ENCODE measurements around the gene PPIL1. TPM values are rescaled to one million over a fixed set of nuclear protein-coding genes. Genes with fewer than 3 reads are reported as not detected.

PPIL1 gene
- total RNA-seq, 1 donor from 2014 or later: 34.7 TPM

DNA sequence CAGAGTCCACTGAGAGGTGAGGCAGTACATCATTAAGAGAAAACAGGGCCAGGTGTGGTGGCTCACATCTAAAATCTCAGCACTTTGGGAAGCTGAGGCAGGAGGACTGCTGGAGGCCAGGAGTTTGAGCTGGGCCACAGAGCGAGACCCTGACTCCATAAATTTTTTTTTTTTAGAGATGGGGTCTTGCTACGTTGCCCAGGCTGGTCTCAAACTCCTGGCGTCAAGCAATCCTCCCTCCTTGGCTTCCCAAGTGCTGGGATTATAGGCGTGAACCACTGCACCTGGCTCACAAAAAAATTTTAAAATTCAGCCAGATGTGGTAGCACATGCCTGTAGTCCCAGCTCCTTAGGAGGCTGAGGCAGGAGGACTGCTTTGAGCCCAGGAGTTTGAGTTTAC is 17.3 kb downstream of the PPIL1 start:
- intact Hi-C loops (cut with micrococcal nuclease): no loop called here

DNA sequence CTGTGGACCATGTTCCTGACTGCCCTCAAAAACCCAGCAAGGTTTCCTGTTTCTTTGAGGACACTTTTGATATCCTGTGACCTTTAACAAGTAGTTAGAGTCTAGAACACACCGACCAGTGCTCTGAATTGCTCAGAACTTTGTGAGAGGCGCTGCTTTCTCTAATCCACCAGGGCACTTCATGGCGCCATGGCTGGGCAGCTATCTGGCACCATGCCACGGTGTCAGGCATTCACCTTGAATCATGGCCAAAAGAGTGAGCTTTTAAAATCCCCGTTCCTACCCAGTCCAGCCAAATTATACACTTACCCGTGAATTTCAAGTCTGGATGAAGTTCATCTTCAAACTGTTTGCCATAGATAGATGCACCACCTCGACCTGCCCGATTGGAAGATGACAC is 18.3 kb downstream of the PPIL1 start:
- intact Hi-C loops (cut with micrococcal nuclease): no loop called here

DNA sequence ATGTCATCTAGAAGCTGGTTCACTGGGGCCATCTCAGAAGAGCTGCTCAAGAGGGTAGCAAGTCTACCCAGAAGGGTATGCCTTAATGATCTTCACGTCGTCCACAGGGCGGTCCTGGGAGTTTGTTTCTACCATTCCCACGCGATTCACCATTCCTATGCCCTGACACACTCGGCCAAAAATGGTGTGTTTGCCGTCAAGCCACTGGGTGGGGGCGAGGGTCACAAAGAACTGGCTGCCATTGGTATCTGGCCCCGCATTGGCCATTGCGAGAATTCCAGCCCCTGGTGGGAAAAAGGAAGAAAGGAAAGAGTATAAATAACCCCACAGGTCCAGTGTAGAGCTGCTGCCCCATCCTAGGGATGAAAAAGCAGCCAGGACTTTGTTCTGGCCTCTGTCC is 18.9 kb downstream of the PPIL1 start:
- intact Hi-C loops (cut with micrococcal nuclease): no loop called here

DNA sequence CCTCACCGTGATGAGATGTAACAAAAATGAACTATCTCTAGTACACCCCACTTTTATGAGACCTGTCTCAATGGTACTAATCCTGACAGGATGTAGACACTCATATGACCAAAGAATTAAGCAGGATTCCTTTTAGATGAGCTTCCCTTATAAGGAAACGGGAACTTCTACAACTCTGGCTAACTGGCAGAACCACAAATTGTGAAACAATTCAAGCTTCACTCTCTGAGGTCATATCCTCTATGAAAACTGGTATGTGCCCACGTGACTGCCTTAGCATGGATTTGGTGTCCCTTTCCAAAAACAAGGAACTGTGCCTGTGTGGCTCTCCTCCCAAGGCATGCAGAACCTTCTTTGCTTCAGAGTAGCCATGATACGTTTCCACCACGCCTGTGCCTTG is 21.3 kb downstream of the PPIL1 start:
- intact Hi-C loops (cut with micrococcal nuclease): no loop called here

DNA sequence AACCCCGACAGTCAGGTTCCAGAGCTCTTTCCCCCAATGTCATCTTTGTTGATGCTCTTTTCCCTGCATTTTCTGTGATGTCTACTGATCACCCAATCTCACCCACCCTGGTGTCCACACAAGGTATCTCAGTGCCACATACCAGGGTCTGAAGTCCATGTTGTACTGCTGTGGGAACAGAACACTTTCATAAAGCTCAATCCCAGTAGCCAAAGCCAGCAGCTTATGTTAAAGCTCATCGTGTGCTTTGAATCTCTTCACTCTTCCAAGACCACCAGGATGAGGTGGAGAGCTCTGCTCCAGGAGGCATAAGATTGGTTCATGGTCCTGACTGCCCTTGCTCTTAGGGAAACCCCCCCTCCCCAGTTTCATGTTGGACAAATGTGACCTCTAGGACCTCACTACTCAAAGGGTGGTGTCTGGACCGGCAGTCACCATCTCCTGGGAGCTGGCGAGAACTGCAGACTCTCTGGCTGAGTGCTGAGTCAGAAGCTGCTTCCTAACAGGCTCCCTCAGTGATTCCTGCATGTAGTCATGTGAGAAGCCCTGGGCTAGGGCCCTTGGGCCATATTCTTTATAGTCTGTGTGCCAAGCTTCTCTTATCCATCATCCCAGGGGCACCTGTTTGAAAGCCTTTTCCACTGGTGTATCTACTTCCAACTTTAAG is 22.0 kb downstream of the PPIL1 start:
- intact Hi-C loops (cut with micrococcal nuclease): no loop called here

DNA sequence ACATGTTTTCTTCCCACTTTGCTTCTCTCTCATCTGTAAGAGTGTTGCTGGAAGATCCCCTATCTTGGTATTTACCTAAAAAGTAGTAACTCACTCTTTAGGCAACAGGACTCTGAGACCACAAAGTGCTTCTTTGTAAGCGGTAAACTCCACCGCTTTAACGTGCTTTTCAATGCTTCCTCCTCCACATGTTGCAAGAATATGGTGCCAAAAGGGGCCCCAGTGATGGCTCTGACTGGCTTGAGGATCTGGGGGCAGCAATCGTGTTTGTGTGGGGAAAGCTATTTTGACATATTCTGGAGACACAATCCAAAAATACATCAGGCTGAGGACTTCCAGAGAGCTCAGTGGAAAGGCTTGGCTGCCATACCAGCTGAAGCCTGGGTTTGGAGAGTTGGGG is 23.0 kb downstream of the PPIL1 start:
- intact Hi-C loops (cut with micrococcal nuclease): loop anchor here (1.0 to 2.0 kb wide), 5 partner anchors 24 to 236 kb away; no protein-coding TSS in a partner anchor

DNA sequence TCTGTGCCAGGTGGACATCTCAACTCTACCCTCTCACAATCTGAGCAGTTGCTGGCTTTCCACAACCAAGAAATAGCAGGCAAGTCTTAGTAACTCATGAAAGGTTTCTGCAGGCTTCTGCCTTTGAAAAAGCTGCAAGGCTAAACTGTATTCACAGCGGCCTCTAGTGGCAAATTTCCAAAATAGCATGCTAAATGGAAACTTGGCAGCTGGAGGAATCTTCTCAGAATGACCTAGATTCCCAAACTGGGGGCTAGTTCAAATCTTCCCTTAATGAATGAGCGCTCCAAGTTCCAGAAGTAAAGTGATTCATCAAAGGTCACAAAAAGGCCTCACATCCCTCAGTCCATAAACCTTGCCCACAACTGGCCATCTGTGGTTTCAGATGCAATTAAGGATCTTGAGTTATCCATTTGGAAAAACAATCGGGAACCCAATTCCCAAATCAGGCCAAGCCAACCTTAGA is 23.4 kb downstream of the PPIL1 start:
- intact Hi-C loops (cut with micrococcal nuclease): loop anchor here (1.0 to 2.0 kb wide), 5 partner anchors 24 to 236 kb away; no protein-coding TSS in a partner anchor

DNA sequence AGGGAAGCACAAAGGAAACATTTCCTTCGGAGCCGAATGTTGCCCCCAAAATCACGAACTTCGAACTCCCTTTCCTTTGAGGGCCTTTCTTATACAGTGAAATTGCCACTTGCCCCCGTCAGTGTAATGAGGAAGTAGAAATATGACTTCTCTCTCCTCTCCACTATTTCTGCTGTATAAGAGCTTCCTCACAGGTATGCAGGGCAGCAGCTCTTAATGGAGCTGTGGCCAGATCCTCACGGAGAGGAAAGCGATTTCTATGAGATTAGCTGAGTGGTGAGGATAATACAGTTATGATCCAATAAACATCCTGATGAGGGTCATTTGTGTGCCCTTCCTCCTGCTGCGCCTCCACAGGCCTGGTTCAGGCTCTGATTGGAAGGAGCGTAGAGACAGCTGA is 24.6 kb downstream of the PPIL1 start:
- intact Hi-C loops (cut with micrococcal nuclease): loop anchor here (2.0 kb wide), 1 partner anchor 227 kb away; no protein-coding TSS in a partner anchor

DNA sequence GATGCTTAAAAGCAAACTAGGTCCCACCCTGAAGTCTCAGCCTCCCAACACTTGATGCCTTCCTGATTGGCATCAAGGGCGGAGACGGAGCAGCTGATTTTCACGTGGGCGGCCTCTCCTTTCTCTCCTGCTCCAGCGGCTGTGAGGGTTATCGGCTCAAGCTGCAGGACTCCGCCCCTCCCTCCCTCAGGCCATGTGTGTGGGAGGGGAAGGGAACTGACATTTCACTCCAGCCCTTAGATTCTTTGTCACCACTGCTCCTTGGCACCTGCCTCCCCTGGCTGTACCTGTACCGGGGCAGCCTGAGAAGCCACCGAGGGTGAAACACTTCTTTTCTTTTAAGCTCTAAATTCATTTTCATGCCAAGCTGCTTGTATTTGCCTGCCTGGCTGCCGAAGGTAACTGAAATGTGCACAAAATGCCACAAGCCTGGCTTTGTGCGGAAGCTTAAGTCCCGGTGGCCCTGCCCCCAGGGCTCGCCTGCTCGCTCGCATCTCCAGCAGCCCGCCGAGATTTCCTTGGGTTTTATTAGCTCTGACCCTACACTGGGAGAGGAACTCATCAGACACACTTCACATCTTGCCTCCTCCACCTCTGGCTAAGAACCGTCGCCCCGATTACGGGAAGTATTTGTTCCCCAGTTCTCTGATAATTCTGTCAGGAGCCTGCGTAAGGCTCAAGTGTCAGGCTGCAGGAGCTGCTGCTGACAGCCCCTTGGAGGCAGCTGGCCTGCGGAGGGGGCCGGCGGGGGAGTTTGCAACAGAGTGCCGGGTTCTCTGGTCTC is 25.8 kb downstream of the PPIL1 start:
- intact Hi-C loops (cut with micrococcal nuclease): no loop called here

DNA sequence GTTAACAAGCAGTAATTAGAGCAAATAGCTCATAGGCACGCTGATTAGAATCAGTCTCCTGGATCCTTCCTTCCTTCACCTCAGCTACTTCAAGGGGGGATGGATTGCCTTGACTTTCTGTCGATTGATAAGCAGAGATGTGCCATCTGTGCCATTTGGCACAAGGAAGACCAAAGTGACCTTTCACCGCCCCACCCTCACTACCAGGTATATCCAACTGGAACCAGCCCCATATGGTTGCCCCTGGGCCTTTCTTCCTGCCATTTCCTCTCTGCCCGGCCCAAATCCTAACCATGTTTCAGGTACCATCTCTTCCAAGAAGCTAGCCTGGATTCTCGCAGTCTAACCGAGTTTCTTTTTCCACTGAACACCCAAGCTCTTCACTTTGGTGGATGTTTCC is 26.6 kb downstream of the PPIL1 start:
- intact Hi-C loops (cut with micrococcal nuclease): no loop called here

DNA sequence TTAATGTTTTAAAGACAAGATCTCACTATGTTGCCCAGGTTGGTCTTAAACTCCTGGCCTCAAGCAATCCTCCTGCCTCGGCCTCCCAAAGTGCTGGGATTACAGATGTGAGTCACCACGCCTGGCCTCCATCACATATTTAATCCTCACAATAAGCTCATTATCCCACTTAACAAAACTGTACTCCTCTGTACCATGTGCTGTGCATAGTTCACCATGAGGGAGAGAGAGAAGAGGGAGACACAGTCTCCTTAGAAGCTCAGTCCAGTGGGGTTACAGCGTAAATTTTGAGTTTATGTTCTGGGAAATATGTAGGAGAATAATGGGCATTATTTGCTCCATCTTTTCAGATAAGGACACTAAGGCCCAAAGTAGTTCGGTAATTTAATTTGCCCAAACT is 27.5 kb downstream of the PPIL1 start:
- intact Hi-C loops (cut with micrococcal nuclease): no loop called here

DNA sequence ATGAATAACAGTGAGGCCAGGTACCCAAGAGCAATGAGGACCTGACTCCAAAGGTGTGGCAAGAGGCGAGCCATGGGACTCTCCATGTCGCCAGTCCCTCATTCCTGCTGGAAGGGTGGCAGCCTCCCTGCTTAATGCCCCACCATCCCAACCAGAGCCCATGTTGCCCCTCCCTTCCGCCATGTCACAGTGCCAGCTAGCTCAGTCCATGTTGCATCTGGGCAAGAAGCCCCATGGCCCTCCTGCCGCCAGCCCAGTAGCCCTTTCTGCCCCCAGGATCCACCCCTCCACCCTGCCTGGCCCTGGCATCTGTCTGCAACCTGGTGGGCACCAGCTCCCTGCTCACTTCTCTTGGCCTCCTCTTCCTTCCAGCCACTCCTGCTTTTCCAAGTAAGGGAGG is 29.4 kb downstream of the PPIL1 start:
- intact Hi-C loops (cut with micrococcal nuclease): no loop called here

DNA sequence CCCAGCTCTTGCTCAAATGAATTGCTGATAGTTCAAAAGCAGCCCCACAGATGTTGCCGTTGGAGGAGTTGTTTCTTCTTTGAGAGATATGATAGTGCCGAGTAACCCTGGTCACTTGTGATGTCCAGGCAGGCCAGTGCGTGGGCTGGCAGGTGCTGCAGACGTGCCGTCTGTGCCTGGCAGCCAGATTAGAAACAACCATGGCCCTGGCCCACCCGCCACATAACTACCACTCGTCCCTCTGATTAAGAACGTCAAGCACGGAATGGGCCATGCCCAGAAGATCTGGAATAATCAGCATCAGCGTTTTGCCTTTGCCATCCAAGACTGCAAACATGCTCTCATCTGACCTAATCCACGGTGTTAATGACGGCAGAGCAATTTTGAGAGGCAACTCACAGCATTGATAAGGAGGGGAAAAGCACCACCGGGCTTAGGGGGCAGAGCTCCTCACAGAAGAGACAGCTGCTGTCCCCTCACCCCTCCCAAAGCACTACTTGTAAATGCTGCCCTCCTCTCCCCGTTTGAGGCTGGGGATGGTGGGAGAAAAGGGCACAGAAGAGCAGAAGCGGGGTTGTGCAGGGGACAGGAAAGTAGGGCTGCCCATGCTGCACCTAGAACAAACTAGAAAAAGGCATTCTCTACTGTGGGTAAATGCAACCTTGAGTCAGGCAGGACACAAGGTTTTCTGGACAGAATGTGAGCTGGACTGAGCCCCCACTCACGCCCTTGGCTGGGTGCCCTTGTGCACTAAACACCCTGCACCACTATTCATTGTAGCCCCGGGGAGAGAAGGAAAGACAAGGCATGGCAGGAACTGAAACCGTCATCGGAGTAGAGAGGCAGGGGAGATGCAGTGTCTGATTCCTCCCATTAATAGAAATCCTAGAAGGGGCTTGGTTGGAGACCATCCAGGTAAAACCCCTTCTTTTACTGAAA is 30.1 kb downstream of the PPIL1 start:
- intact Hi-C loops (cut with micrococcal nuclease): no loop called here

DNA sequence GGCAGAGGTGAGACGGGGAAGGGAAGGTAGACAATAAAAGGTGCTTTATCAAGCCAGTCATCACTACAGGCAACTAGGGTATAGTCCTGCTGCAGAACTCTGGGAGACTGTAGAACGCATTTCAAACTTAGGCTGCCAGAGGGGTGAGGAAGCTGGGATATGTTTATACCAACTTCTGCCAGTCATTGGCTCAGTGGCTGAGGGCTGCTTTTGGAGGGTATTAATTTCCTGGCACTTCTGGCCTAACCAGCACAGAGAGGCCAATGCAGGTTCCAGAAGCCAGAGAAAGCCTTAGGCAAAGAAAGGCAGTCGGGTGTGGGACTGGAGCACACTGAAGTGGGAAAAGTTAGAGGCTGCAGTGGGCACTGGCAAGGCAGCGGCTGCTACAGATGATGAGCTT is 31.4 kb downstream of the PPIL1 start:
- intact Hi-C loops (cut with micrococcal nuclease): no loop called here

DNA sequence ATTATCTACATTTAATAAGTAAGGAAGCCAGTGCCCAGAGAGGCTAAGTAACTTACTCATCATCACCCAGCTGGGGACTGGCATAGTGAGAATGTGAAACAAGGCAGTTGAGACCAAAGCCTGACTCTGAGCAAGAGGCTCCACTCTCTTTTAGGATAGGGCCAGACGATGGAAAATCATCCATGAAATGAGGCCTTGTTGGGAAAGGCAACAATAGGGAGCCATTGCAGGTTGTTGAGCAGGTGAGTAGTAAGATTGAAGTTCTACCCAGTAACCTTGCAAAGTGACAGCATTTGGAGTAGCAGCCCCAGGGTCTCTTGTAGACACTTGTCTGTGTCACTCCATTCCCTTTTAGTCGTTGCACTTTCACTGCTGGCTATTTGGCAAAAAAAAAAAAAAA is 32.8 kb downstream of the PPIL1 start:
- intact Hi-C loops (cut with micrococcal nuclease): no loop called here

DNA sequence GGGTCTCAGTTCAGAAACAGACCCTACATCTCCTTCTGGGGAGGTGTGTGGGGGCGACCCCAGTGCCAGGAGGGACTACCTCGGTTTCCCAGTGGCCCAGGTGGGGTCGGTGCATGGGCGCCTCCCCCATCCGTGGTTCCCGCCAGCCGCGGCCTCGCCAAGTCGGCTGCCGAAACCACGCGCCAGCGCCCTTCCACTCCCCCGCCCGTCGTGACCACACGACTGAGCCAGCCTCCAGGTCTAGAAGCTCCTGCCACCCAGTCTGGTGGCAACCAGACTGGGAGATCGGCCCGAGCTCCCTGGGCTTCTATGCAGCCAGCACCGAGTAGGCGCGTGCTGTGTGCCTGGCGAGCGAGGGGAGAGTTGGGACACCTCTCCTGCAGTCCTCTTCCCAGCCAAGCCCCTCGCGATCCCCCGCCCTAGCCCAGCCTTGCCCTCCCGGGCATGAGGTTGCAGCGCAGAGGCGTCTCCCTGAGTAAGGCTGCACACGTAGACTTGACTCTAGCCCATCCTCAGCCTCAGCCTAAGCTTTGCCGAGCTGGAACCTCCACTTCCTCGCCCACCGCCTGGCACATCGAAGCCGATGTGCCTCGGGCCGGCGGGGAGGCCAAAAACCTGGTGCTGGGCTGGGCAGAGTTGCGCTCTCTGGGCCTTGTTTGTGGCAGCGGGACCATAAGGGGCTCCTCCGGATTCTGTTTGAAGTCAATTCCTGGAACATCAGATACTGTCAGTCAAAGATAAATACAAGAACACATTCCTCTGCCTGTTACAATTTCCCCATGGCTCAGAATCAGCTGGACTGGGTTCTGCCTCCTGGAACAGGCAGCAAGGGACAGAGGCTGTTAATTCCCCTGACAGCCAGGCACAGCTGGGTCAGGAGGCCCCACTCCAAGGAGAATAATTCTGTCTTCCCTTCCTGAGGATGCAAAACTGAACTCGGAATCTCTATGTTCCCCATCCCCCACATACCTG is 33.9 kb downstream of the PPIL1 start:
- intact Hi-C loops (cut with micrococcal nuclease): no loop called here

DNA sequence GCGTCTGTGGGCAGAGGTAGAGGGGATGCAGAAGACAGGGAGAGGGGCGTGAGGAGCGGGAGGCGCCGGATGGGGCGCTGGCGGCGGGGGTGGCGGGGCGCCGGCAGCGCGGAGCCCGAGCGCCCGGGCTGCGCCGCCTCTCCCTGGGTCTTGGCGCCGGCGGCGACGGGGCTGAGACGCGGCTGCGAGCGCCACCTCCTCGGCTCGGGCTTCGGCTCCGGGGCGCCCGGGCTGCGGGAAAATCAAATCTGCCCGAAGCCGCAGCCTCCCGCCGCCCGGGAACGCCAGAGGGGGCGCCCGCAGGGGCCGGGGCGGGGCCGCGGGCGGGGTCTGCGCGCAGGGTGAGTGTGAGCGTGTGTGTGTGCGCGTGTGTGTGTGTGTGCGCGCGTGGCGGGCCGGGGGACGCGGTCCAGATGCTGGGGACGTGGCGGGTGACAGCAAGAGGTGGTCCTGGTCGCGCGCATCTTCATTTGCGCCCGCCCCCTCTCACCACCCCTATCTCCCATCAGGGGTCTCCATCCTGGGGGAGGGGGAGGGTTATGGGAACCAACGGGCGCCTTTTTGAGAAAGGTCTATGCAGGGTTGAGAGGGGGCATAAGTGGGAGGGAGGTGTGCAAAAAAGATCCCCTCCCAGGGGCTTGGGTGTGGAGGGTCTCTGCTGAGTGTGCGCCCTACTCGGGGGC is 34.7 kb downstream of the PPIL1 start:
- intact Hi-C loops (cut with micrococcal nuclease): no loop called here

DNA sequence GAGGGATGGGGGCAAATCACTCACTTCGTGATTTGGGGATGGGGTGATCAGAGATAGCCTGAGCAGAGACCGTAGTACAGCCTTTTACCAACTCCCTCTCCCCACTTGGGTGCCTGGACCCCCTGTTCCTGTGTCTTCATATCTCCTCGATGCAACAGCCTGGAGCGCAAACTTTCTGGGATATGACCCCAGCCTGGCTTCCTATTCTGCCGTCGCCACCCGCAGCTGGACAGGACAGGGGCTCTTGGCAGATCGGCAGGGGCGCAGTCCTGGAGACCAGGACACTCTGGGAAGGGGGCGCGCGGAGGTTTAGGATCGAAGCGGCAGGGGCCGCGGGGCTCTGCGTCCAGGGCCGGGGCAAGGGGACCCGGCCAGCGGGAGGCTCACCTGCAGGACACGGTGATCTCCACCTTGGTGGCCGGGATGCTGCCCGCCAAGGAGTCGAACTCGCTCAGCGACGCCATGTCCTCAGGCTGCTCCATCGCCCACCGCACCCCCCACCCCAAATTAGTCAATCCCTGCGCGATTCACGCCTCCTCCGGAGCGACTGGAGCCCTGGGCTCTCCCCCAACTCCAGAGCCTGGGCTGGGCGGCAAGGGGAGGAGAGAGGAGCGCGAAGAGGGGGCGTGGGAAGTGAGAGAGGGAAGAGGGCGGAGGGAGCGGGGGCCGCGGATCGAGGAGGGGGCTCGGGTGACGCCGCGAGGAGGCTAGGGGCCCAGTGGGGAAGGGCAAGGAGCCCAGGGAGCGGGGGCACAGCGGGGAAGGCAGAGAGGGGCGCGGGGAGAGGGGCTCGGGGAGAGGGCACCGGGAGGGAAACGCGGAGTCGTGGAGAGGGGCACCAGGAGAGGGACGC is 35.5 kb downstream of the PPIL1 start, which contains the start of gene CPNE5:
Gene CPNE5 (minus strand): TSS at position 549 of the 853 bp plus-strand sequence. CDS start 67 bp downstream, at position 482.
- intact Hi-C loops (cut with micrococcal nuclease): no loop called here

DNA sequence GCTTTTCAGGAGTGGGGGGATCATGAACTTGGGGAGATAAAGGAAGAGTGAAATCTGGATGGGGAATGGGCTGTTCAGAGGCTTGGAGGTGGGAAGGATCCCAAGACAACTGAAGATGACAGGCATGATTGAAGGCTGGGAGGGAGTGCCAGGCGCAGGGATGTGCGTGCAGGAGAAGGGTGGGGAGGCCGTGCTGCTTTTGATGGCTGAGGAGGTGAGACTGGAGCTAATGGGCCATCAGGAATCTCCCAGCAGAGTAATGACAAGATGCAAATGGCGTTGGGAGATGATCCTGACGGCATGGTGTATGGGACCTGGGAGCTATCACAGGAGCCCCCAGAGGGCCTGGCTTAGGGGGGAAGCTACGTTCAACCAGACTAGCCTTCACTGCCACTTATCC is 36.9 kb downstream of the PPIL1 start:
- intact Hi-C loops (cut with micrococcal nuclease): no loop called here

All from T-helper 1 cell treated with Interleukin-12 subunit alpha and Interleukin-12 subunit beta and Interleukin-4 antibody, amounts not matched to agents 30 ng/mL and 1 ng/mL, for 36 hours (primary cell).